Measurements from ENCODE around the gene SLC41A2.

The SLC41A2 gene

DNA sequence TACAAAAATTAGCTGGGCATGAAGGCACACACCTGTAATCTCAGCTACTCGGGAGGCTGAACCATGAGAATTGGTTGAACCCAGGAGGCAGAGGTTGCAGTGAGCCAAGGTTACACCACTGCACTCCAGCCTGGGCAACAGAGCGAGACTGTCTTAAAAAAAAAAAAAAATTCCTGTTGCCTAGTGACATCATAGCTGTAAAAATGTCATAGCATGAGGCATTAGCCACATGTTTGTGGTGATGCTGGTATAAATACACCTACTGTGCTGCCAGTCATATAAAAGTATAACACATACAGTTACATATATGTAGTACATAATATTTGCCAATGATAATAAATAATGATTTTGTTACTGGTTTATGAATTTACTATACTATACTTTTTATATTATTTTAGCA, 22.2 kb downstream of the SLC41A2 start:
- Histone ChIP-seq H3K4me1 (ENCODE audit: insufficient read depth, low read length) (no peaks in the 10 kb centered on the region), H3K27me3 (ENCODE audit: insufficient read depth, low read length) (peaks cover under 1% of the 10 kb centered on the region), H3K36me3 (ENCODE audit: insufficient read depth, low read length) (no peaks in the 10 kb centered on the region), H3K9me3 (ENCODE audit: low read length) (no peaks in the 10 kb centered on the region), H3K4me3 (ENCODE audit: low read length) (no peak overlapping the region), H2AFZ (ENCODE audit: low read depth, low read length) (no peak overlapping the region)

DNA sequence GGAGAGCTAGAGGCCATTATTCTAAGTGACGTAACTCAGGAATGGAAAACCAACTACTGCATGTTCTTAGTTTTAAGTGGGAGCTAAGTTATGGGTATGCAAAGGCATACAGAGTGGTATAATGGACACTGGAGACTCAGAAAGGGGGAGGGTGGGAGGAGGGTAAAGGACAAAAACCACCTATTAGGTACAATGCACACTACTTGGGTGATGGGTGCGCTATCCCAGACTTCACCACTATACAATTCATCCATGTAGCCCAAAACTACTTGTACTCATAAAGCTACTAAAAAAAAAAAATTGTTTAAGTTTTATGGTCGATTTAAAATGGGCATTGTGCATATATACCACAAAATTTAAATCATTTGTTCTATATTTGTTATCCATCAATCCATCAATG, 24.3 kb downstream of the SLC41A2 start:
- Histone ChIP-seq H3K4me1 (ENCODE audit: insufficient read depth, low read length) (no peaks in the 10 kb centered on the region), H3K27me3 (ENCODE audit: insufficient read depth, low read length) (peaks cover 3% of the 10 kb centered on the region), H3K4me3 (ENCODE audit: low read length) (no peak overlapping the region), H2AFZ (ENCODE audit: low read depth, low read length) (no peak overlapping the region), H3K9me3 (ENCODE audit: low read length) (no peaks in the 10 kb centered on the region), H3K36me3 (ENCODE audit: insufficient read depth, low read length) (no peaks in the 10 kb centered on the region)

DNA sequence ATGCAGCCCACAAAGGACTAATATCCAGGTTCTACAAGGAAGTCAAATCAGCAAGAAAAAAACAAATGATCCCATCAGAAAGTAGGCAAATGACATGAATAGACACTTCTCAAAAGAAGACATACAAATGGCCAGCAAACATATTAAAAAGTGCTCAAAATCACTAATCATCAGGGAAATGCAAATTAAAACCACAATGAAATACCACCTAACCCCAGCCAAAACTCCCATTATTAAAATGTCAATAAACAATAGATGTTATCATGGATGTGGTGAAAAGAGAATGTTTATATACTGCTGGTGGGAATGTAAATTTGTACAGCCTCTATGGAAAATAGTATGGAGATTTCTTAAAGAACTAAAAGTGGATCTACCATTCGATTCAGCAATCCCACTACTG, 25.0 kb downstream of the SLC41A2 start:
- no peaks in the 10 kb centered on the region for H3K36me3 ChIP-seq (ENCODE audit: insufficient read depth, low read length)
- H3K4me1 ChIP-seq (ENCODE audit: insufficient read depth, low read length), result no peaks in the 10 kb centered on the region
- no peak overlapping the region for H2AFZ ChIP-seq (ENCODE audit: low read depth, low read length)
- no peak overlapping the region for H3K4me3 ChIP-seq (ENCODE audit: low read length)
- no peaks in the 10 kb centered on the region for H3K9me3 ChIP-seq (ENCODE audit: low read length)
- H3K27me3 ChIP-seq (ENCODE audit: insufficient read depth, low read length), result peaks cover 3% of the 10 kb centered on the region

DNA sequence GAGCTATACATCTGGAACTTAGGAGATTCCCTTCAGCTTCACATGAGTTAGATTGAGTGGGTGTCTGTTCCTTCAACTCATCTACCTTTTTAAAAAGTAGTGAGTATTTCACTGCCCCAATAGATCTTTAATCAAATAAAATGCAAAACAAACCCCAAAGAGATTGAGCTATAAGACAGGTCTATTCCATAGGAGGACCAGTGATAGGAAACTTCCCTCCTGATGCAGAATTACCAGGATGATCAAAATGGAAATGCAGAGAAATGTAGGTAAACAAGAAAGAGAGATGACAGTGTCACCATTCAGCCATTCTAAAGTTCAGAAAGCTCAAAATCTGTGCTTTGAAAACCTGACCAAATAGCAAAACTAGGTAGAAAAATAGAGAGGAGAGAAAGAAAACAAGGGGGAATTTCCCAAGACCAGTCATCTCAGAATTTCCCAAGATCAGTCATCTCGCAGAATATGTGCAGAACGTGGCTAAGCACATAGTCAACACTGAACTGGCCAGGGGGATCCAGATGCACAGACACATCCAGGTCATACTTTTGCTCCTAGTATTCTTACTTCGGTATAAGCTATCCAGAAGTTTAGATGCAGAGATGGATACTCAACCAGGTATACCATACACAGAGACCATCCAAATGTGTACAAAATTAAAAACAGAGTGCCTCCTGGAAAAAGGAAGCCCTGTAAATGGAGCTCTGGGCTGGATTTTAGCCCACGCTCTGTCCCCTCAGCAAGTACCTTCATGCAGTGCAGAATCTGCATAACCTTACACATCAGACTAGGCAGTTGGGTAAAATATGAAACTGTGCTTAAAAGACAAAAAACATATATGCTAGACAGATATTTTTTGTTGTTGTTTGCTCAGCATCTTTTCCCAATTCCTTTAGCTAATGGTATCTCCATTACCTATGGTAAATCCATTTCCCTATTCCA, 27.4 kb downstream of the SLC41A2 start:
- H3K27me3 ChIP-seq (ENCODE audit: insufficient read depth, low read length), result peaks cover 3% of the 10 kb centered on the region
- H2AFZ ChIP-seq (ENCODE audit: low read depth, low read length), result no peak overlapping the region
- no peaks in the 10 kb centered on the region for H3K36me3 ChIP-seq (ENCODE audit: insufficient read depth, low read length)
- H3K4me3 ChIP-seq (ENCODE audit: low read length), result no peak overlapping the region
- H3K4me1 ChIP-seq (ENCODE audit: insufficient read depth, low read length), result no peaks in the 10 kb centered on the region
- H3K9me3 ChIP-seq (ENCODE audit: low read length), result no peaks in the 10 kb centered on the region

DNA sequence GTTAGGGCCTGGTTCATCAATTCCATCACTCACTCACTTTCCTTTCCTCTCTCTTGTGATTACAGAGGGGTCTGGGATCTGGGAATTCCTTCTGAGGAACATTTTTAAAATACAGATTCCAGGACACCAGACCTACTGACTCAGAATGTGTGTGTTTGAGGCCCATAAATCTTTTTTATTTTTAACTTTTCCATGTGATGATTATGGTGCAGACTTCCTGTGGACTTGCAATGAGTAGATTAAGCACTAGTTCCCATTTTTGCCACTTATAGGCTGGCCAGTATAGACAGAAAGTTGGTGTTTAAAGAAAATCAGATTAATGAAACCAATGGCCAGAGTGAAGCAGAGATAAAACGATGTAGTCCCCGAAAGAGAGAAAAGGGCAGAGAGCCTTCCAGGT, 28.1 kb downstream of the SLC41A2 start:
- H3K9me3 ChIP-seq (ENCODE audit: low read length), result no peaks in the 10 kb centered on the region
- peaks cover 3% of the 10 kb centered on the region for H3K27me3 ChIP-seq (ENCODE audit: insufficient read depth, low read length)
- no peaks in the 10 kb centered on the region for H3K4me1 ChIP-seq (ENCODE audit: insufficient read depth, low read length)
- H2AFZ ChIP-seq (ENCODE audit: low read depth, low read length), result no peak overlapping the region
- no peak overlapping the region for H3K4me3 ChIP-seq (ENCODE audit: low read length)
- no peaks in the 10 kb centered on the region for H3K36me3 ChIP-seq (ENCODE audit: insufficient read depth, low read length)

DNA sequence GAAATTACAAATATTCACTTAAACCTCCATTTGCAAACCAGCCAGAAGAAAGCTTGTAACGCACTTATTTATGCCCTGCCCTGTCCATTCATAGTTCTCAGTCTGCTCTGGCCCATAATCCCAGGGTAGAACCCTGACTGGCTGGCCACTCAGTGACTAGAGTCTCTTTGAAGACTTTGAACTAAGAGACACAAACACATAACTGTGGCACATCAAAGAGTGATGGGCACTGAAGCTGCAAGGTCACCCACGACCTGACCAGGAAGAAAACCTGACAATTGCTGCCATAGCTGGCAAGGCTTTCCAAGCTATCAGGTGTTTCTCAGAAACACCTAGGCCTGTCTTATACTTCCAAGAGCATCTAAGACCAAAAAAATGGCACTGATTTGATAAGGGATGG, 28.7 kb downstream of the SLC41A2 start:
- no peak overlapping the region for H2AFZ ChIP-seq (ENCODE audit: low read depth, low read length)

DNA sequence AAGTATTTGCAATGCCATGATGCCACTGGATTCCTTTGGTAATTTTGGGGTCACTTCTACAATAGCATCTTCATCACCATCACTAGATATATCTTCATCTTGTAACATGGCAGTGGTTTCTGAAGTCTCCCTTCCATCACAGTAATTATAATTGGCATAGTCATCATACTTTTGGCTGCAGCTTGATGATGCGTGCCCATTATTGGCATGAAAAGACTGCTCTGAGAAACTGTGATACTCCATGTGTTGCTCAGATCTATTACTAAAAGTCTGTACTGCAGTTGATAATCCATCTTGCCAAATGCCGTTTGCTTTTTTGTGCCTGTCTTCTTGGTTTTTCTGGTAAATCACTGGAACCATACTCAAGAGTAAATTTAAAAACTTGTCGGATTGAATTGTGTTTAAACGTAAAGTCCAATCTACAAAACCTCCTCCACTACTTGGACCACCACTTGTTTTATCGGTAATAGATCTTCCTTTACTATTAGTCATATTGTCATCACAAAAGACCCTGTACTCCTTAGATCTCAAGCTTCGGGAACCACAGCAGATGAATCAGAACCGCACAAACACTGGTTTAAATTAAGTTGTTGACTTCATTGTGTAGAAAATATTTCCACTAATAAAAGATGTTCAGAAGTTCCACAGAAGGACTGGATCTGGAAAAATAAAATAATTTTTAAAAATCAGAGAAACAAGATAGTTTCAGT, 29.9 kb downstream of the SLC41A2 start:
- Histone ChIP-seq H3K4me3 (ENCODE audit: low read length) (no peak overlapping the region), H3K4me1 (ENCODE audit: insufficient read depth, low read length) (no peaks in the 10 kb centered on the region), H3K27me3 (ENCODE audit: insufficient read depth, low read length) (peaks cover 3% of the 10 kb centered on the region), H2AFZ (ENCODE audit: low read depth, low read length) (no peak overlapping the region), H3K9me3 (ENCODE audit: low read length) (no peaks in the 10 kb centered on the region), H3K36me3 (ENCODE audit: insufficient read depth, low read length) (no peaks in the 10 kb centered on the region)

More for the DNA sequence above, 28.7 kb downstream of the SLC41A2 start:
- H3K4me3 ChIP-seq (ENCODE audit: low read length), result no peak overlapping the region
- H3K4me1 ChIP-seq (ENCODE audit: insufficient read depth, low read length), result no peaks in the 10 kb centered on the region
- H3K36me3 ChIP-seq (ENCODE audit: insufficient read depth, low read length), result no peaks in the 10 kb centered on the region
- peaks cover 3% of the 10 kb centered on the region for H3K27me3 ChIP-seq (ENCODE audit: insufficient read depth, low read length)
- no peaks in the 10 kb centered on the region for H3K9me3 ChIP-seq (ENCODE audit: low read length)

DNA sequence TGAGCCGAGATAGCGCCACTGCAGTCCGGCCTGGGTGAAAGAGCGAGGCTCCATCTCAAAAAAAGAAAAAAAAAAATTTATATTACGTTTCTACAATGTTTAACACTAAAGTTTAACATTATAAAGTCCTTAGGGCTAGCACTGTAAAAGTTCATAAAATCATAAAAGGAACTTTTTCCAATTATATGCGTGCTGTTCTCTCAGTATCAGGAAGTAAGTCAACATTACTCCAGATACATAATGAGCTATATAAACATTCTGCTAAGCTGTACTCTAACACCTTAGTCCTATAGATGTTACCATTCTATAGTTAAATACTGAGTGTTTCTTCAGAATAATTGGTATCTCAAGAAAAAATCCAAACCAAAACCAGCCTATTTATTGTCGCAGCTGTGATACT, 32.6 kb downstream of the SLC41A2 start:
- Histone ChIP-seq H3K4me1 (ENCODE audit: insufficient read depth, low read length) (no peaks in the 10 kb centered on the region), H2AFZ (ENCODE audit: low read depth, low read length) (no peak overlapping the region), H3K4me3 (ENCODE audit: low read length) (no peak overlapping the region), H3K36me3 (ENCODE audit: insufficient read depth, low read length) (no peaks in the 10 kb centered on the region), H3K9me3 (ENCODE audit: low read length) (no peaks in the 10 kb centered on the region), H3K27me3 (ENCODE audit: insufficient read depth, low read length) (no peaks in the 10 kb centered on the region)

DNA sequence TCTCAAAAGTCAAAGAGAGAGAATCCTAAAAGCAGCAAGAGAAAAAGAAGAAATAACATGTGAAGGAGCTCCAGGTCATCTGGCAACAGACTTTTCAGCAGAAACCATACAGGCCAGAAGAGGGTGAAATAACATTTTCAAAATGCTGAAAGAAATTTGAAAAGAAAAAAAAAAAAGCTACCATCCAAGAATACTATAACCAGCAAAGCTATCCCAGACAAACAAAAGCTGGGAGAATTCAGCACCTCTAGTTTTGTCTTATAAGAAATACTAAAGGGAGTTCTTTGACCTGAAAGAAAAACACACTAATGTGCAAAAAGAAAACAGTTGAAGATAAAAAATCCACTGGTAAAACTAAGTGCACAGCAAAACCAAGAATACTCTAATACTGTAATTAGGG, 36.8 kb downstream of the SLC41A2 start:
- Histone ChIP-seq H3K36me3 (ENCODE audit: insufficient read depth, low read length) (no peaks in the 10 kb centered on the region), H2AFZ (ENCODE audit: low read depth, low read length) (no peak overlapping the region), H3K27me3 (ENCODE audit: insufficient read depth, low read length) (no peaks in the 10 kb centered on the region), H3K4me3 (ENCODE audit: low read length) (no peak overlapping the region), H3K9me3 (ENCODE audit: low read length) (no peaks in the 10 kb centered on the region), H3K4me1 (ENCODE audit: insufficient read depth, low read length) (no peaks in the 10 kb centered on the region)

DNA sequence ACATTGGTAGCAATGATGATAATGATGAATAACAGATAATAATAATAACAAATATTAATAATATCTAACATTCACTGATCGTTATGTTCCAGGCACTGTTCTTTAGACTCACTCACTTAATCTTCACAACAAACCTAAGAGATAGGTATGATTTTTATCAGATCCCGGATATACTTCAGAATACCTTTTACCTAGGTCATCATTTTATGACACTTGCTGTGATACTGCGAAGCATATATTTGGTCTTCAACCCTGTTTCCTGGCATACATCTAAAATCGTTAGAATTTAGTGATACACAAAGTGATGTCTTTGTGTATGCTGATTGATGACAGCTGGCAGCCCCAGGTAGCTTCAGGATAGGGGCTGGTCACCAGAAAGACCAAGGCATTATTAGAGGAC, 46.1 kb downstream of the SLC41A2 start:
- no peak overlapping the region for H3K4me3 ChIP-seq (ENCODE audit: low read length)
- H3K36me3 ChIP-seq (ENCODE audit: insufficient read depth, low read length), result no peaks in the 10 kb centered on the region
- no peaks in the 10 kb centered on the region for H3K27me3 ChIP-seq (ENCODE audit: insufficient read depth, low read length)
- no peaks in the 10 kb centered on the region for H3K4me1 ChIP-seq (ENCODE audit: insufficient read depth, low read length)
- no peak overlapping the region for H2AFZ ChIP-seq (ENCODE audit: low read depth, low read length)
- H3K9me3 ChIP-seq (ENCODE audit: low read length), result no peaks in the 10 kb centered on the region

DNA sequence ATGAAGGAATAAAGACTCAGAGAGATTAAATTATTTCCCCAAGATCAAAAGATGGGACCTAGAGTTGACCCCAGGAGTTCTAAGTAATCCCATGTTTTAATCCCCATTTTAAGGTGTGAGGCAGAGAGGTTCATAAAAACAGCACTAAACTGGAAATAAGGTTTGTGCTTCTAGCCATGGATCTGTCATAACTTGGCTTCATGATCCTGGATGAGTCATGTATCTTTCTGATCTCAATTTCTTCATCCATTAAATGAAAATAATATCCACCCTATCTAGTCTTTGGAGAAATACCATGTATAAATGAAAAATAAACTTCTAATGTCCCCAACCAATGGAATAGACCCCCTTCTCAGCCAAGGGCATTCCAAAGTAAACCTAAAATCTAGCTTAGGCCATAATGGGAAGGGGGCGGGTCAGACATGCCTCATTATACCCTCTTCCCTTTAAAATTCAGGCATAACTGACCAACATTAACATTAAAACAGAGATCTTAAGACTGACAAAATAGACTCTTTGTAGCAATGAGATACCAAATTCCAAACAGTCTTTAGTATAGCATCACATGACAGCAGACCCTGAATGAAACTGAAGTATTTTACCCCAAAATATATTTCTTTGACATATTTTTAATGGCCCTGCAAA, 47.8 kb downstream of the SLC41A2 start:
- Histone ChIP-seq H3K36me3 (ENCODE audit: insufficient read depth, low read length) (no peaks in the 10 kb centered on the region), H3K4me3 (ENCODE audit: low read length) (no peak overlapping the region), H3K4me1 (ENCODE audit: insufficient read depth, low read length) (no peaks in the 10 kb centered on the region), H3K9me3 (ENCODE audit: low read length) (no peaks in the 10 kb centered on the region), H2AFZ (ENCODE audit: low read depth, low read length) (no peak overlapping the region), H3K27me3 (ENCODE audit: insufficient read depth, low read length) (no peaks in the 10 kb centered on the region)

DNA sequence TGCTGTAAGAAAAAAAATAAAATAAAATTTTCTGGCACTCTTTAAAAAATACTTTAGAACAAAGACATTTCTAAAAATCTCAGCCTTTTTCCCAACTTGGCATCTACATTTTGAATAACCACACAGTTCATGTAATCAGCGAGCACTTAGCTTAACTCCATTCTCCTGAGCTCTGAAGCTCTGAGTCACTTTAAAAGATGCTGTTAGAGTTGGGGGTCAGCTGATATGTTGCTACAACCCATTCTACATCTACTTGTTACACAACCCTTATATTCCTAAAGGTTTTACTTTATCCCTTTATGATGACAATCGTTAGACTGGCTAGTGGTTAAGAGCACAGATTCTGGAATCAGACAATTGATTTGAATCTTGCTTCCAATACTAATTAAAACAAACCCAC, 48.3 kb downstream of the SLC41A2 start:
- H3K9me3 ChIP-seq (ENCODE audit: low read length), result no peaks in the 10 kb centered on the region
- H3K4me1 ChIP-seq (ENCODE audit: insufficient read depth, low read length), result no peaks in the 10 kb centered on the region
- H3K27me3 ChIP-seq (ENCODE audit: insufficient read depth, low read length), result no peaks in the 10 kb centered on the region
- H2AFZ ChIP-seq (ENCODE audit: low read depth, low read length), result no peak overlapping the region
- H3K4me3 ChIP-seq (ENCODE audit: low read length), result no peak overlapping the region
- H3K36me3 ChIP-seq (ENCODE audit: insufficient read depth, low read length), result no peaks in the 10 kb centered on the region
